ENCODE results near the gene TBC1D13.

- TF ChIP-seq, protein P1, sequence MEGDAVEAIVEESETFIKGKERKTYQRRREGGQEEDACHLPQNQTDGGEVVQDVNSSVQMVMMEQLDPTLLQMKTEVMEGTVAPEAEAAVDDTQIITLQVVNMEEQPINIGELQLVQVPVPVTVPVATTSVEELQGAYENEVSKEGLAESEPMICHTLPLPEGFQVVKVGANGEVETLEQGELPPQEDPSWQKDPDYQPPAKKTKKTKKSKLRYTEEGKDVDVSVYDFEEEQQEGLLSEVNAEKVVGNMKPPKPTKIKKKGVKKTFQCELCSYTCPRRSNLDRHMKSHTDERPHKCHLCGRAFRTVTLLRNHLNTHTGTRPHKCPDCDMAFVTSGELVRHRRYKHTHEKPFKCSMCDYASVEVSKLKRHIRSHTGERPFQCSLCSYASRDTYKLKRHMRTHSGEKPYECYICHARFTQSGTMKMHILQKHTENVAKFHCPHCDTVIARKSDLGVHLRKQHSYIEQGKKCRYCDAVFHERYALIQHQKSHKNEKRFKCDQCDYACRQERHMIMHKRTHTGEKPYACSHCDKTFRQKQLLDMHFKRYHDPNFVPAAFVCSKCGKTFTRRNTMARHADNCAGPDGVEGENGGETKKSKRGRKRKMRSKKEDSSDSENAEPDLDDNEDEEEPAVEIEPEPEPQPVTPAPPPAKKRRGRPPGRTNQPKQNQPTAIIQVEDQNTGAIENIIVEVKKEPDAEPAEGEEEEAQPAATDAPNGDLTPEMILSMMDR (IDR thresholded peaks at IDR 0.05; ENCODE audit: insufficient read depth, low read length) = no peak
- TF ChIP-seq POLR2AphosphoS5 (IDR thresholded peaks at IDR 0.05; ENCODE audit: low read depth) = no peak
- TF ChIP-seq, protein P2, sequence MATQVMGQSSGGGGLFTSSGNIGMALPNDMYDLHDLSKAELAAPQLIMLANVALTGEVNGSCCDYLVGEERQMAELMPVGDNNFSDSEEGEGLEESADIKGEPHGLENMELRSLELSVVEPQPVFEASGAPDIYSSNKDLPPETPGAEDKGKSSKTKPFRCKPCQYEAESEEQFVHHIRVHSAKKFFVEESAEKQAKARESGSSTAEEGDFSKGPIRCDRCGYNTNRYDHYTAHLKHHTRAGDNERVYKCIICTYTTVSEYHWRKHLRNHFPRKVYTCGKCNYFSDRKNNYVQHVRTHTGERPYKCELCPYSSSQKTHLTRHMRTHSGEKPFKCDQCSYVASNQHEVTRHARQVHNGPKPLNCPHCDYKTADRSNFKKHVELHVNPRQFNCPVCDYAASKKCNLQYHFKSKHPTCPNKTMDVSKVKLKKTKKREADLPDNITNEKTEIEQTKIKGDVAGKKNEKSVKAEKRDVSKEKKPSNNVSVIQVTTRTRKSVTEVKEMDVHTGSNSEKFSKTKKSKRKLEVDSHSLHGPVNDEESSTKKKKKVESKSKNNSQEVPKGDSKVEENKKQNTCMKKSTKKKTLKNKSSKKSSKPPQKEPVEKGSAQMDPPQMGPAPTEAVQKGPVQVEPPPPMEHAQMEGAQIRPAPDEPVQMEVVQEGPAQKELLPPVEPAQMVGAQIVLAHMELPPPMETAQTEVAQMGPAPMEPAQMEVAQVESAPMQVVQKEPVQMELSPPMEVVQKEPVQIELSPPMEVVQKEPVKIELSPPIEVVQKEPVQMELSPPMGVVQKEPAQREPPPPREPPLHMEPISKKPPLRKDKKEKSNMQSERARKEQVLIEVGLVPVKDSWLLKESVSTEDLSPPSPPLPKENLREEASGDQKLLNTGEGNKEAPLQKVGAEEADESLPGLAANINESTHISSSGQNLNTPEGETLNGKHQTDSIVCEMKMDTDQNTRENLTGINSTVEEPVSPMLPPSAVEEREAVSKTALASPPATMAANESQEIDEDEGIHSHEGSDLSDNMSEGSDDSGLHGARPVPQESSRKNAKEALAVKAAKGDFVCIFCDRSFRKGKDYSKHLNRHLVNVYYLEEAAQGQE (IDR thresholded peaks at IDR 0.05; ENCODE audit: insufficient replicate concordance, low read depth) = no peak
These were observed 39.1 kb downstream of the TBC1D13 start for GRCh38 chr9:128825923-128826700.
